Kidney (tissue), 14 donors: ENCODE measurements around the gene VTI1A. TPM values are rescaled to one million over a fixed set of nuclear protein-coding genes. Genes with fewer than 3 reads are reported as not detected.

Experiments
- DNase-seq, 5 donors: peaks; one replicate each; pipeline ENCODE4 v3.0.0-alpha.2; 2013 to 2020
- FAIRE-seq: peaks from 2 replicates; lab custom pipeline; 2012; peaks lifted over from hg19 to GRCh38; lab: Jason Lieb, UNC
- H3K27ac ChIP-seq, 2 donors: one replicate each; pipeline ENCODE4 v1.7.0; 2013; ENCODE audit warnings: low read depth in 2 of 2, low read length in 2 of 2, inconsistent platforms in 1 of 2
- H3K27me3 ChIP-seq: one replicate; pipeline ENCODE4 v1.7.1; 2013; ENCODE audit warnings: low read length, inconsistent platforms; ENCODE audit not compliant: control insufficient read depth, insufficient read depth
- H3K36me3 ChIP-seq, 3 donors: one replicate each; pipeline versions ENCODE4 v1.7.0 to v1.7.1; 2013; ENCODE audit warnings: low read length in 3 of 3, control low read depth in 1 of 3, inconsistent platforms in 1 of 3; ENCODE audit not compliant: insufficient read depth in 3 of 3, control insufficient read depth in 2 of 3
- H3K4me1 ChIP-seq, 3 donors: one replicate each; pipeline versions ENCODE4 v1.7.0 to v1.7.1; 2013; ENCODE audit warnings: low read length in 3 of 3, inconsistent platforms in 1 of 3, low read depth in 1 of 3; ENCODE audit not compliant: control insufficient read depth in 2 of 3, insufficient read depth in 2 of 3
- H3K4me3 ChIP-seq, 3 donors: one replicate each; pipeline versions ENCODE4 v1.7.0 to v1.8.1; 2013; ENCODE audit warnings: low read length in 3 of 3, control low read depth in 1 of 3, inconsistent platforms in 1 of 3
- H3K9ac ChIP-seq, 3 donors: one replicate each; pipeline versions ENCODE4 v1.7.0 to v1.7.1; 2013; ENCODE audit warnings: low read length in 3 of 3, control low read depth in 1 of 3, inconsistent platforms in 1 of 3
- H3K9me3 ChIP-seq, 3 donors: one replicate each; pipeline versions ENCODE4 v1.7.0 to v1.7.1; 2013; ENCODE audit warnings: low read length in 3 of 3, control low read depth in 1 of 3, inconsistent platforms in 1 of 3; ENCODE audit not compliant: control insufficient read depth in 2 of 3, insufficient read depth in 1 of 3
- intact Hi-C: fragments of 100-400 bp; cut with DNase I; formaldehyde crosslinking; loops from one replicate; pipeline ENCODE4 v1.11.1; 2022
- polyA plus RNA-seq: library from polyadenylated mRNA; stranded (reverse); fragments of 350-450 nt; fragmentation: Illumina TruSeq; extraction: RNeasy Lipid Tissue Mini Kit (QIAGEN cat#74804); gene quantifications from one replicate; pipeline ENCODE4 v1.2.3, GENCODE V29; 2014; ENCODE audit warnings: low read depth, low replicate concordance; ENCODE audit not compliant: insufficient read depth
- total RNA-seq: library from RNA; stranded (reverse); fragmentation: NEBNext Ultra II Directional; extraction: Animal tissue kit (Norgen Biotek cat#: 25700); gene quantifications from one replicate; pipeline ENCODE4 v1.2.1, GENCODE V29; 2021
- TF ChIP-seq, protein P1 (sequence below): IDR thresholded peaks from 3 replicates; pipeline ENCODE4 v1.5.1; 2012; ENCODE audit warnings: mild to moderate bottlenecking, moderate library complexity, borderline replicate concordance; ENCODE audit not compliant: insufficient read depth; ENCODE audit errors: extremely low read depth
- donor health status: control.
- donor health status: control.
- donor health status: control.
- donor health status: control.
- donor health status: control.
- donor health status: DM: yes; HTN: yes; CAD: no.
- donor health status: Normal renal cell carcinoma (clear cell type).

Gene VTI1A
- total and polyA plus RNA-seq, 2 donors from 2014 or later = 9.2 to 41.8 TPM

DNA sequence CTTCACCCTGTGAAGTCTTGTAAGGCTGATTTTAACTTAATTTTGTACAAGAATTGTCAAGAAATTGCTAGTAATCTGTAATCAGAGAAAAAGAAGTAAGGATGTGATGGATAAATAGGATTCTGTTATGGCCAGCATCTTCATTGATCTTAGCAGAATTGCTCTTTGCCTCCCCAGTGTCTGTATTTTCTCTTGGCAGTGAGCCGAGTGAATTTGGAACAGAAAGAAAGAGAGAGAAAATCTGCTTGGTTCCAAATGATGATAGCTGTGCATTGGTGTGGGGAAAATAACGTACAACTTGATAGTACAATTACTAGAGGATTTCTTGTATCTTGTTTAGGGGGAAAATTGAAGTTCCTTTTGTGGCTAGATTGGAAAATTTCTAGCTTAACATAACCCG, 34.6 kb downstream of the VTI1A start:
- no peak overlapping the region for H3K4me3 ChIP-seq
- no peaks in the 10 kb centered on the region for H3K4me1 ChIP-seq
- intact Hi-C loops = no loop called here
- H3K9me3 ChIP-seq = no peaks in the 10 kb centered on the region
- no peaks in the 10 kb centered on the region for H3K27me3 ChIP-seq
- TF ChIP-seq, protein P1, sequence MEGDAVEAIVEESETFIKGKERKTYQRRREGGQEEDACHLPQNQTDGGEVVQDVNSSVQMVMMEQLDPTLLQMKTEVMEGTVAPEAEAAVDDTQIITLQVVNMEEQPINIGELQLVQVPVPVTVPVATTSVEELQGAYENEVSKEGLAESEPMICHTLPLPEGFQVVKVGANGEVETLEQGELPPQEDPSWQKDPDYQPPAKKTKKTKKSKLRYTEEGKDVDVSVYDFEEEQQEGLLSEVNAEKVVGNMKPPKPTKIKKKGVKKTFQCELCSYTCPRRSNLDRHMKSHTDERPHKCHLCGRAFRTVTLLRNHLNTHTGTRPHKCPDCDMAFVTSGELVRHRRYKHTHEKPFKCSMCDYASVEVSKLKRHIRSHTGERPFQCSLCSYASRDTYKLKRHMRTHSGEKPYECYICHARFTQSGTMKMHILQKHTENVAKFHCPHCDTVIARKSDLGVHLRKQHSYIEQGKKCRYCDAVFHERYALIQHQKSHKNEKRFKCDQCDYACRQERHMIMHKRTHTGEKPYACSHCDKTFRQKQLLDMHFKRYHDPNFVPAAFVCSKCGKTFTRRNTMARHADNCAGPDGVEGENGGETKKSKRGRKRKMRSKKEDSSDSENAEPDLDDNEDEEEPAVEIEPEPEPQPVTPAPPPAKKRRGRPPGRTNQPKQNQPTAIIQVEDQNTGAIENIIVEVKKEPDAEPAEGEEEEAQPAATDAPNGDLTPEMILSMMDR = no peak
- no peak overlapping the region for H3K27ac ChIP-seq
- H3K36me3 ChIP-seq = no peaks in the 10 kb centered on the region
- DNase-seq = no peak
- no peak overlapping the region for H3K9ac ChIP-seq
- no peak for FAIRE-seq

- FAIRE-seq = no peak
- H3K27me3 ChIP-seq = no peaks in the 10 kb centered on the region
- intact Hi-C loops = no loop called here
- no peak overlapping the region for H3K4me3 ChIP-seq
- TF ChIP-seq, protein P1 = no peak
- H3K4me1 ChIP-seq = no peaks in the 10 kb centered on the region
- H3K36me3 ChIP-seq = no peaks in the 10 kb centered on the region
- no peak for DNase-seq
- no peak overlapping the region for H3K27ac ChIP-seq
- H3K9ac ChIP-seq = no peak overlapping the region
- H3K9me3 ChIP-seq = no peaks in the 10 kb centered on the region
These were observed 37.4 kb downstream of the VTI1A start for GRCh38 chr10:112484399-112484798.

DNA sequence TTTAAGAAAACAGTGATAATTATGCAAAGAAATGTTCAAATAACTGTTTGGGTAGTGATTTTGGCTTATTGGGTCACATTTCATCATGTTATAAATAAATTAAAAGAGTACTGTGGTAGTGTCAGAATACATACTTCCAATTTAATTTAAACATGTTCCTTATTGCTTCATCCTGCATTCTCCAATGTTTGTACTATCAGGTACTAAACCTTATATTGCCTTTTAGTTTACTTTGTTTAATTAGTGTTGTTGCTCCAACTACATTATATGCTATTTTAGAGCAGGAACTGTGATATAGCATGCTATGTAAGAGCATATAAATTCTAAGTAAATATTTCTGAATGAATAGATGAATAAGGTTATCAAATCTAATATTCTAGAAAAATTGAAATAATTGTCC, 40.9 kb downstream of the VTI1A start:
- no peaks in the 10 kb centered on the region for H3K27me3 ChIP-seq
- H3K27ac ChIP-seq = no peak overlapping the region
- DNase-seq (no peak), FAIRE-seq (no peak)
- no peaks in the 10 kb centered on the region for H3K9me3 ChIP-seq
- TF ChIP-seq, protein P1 = no peak
- no peak overlapping the region for H3K4me3 ChIP-seq
- no peak overlapping the region for H3K9ac ChIP-seq
- H3K4me1 ChIP-seq = no peaks in the 10 kb centered on the region
- no peaks in the 10 kb centered on the region for H3K36me3 ChIP-seq
- intact Hi-C loops = no loop called here

DNA sequence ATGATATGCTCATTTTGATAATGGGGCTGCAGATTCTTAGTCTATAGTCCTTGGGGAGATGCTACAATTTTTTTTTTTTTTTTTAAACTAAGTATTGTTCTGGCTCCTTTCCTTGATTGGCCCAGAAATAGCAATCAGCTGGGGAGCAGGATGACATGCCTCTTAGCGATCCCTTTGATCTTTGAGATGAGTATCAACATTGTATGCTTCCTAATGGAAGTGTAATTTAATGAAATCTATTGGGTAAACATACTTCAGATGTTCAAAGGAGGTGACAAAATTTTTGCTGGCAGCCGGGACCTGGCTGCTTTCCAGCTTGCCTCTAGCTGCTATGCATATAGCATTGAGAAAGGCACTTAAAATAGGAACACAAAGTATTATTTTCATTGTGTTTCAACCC, 43.5 kb downstream of the VTI1A start:
- no peaks in the 10 kb centered on the region for H3K36me3 ChIP-seq
- no peaks in the 10 kb centered on the region for H3K9me3 ChIP-seq
- intact Hi-C loops = no loop called here
- no peak overlapping the region for H3K4me3 ChIP-seq
- no peak for FAIRE-seq
- TF ChIP-seq, protein P1 = no peak
- H3K27ac ChIP-seq = no peak overlapping the region
- DNase-seq = no peak
- H3K27me3 ChIP-seq = no peaks in the 10 kb centered on the region
- H3K4me1 ChIP-seq = no peaks in the 10 kb centered on the region
- no peak overlapping the region for H3K9ac ChIP-seq
